Stimulated activated naive B cell treated with anti-CD40 and anti-IgM and Interleukin-4, amounts not matched to agents 10 μg/mL and 1 μg/mL and 100 μg/mL, for 72 hours (primary cell): ENCODE results near the gene TMEM196.

Source experiments
- ATAC-seq, 2 donors: fragments of 150-1000 bp; cut with Tn5 transposase; replicated peaks; 2 replicates each; pipeline ENCODE4 v1.10.0; 2021; ENCODE audit warnings: moderate library complexity in 1 of 2
- DNase-seq: peaks from one replicate; pipeline ENCODE4 v3.0.0; 2021
- H3K27ac Mint-ChIP-seq: one replicate; pipeline ENCODE4 v1.8.0; 2022; ENCODE audit warnings: mild to moderate bottlenecking, mixed read lengths
- H3K27me3 Mint-ChIP-seq, 2 donors: one replicate each; pipeline ENCODE4 v1.8.0; 2022; ENCODE audit warnings: mixed read lengths in 2 of 2
- H3K36me3 Mint-ChIP-seq, 2 donors: one replicate each; pipeline ENCODE4 v1.8.0; 2022; ENCODE audit warnings: mixed read lengths in 2 of 2, mild to moderate bottlenecking in 1 of 2
- H3K4me1 Mint-ChIP-seq, 2 donors: one replicate each; pipeline ENCODE4 v1.8.0; 2022; ENCODE audit warnings: mixed read lengths in 2 of 2, mild to moderate bottlenecking in 1 of 2
- H3K4me3 Mint-ChIP-seq, 2 donors: one replicate each; pipeline ENCODE4 v1.8.0; 2022; ENCODE audit warnings: mild to moderate bottlenecking in 2 of 2, mixed read lengths in 2 of 2, moderate library complexity in 1 of 2
- H3K9me3 Mint-ChIP-seq, 2 donors: one replicate each; pipeline ENCODE4 v1.8.0; 2022; ENCODE audit warnings: mixed read lengths in 2 of 2, mild to moderate bottlenecking in 1 of 2

Gene TMEM196

GRCh38 chr7:19747740-19748339, 25.6 kb downstream of the TMEM196 start:
- H3K36me3 Mint-ChIP-seq: no peaks in the 10 kb centered on the region
- H3K4me3 Mint-ChIP-seq: no peak overlapping the region
- H3K9me3 Mint-ChIP-seq: no peaks in the 10 kb centered on the region
- H3K27me3 Mint-ChIP-seq: peaks cover 0 to 6% of the 10 kb centered on the region in 2 donors
- peaks cover 5 to 8% of the 10 kb centered on the region in 2 donors for H3K4me1 Mint-ChIP-seq
- ATAC-seq (no peak), DNase-seq (no peak)
- H3K27ac Mint-ChIP-seq: no peak overlapping the region

GRCh38 chr7:19744075-19744474, 29.3 kb downstream of the TMEM196 start:
- no peak for ATAC-seq
- no peak overlapping the region for H3K4me3 Mint-ChIP-seq

GRCh38 chr7:19728716-19729115, 44.7 kb downstream of the TMEM196 start:
- DNase-seq (no peak), ATAC-seq (no peak)
- Mint-ChIP-seq H3K4me1 (no peaks in the 10 kb centered on the region), H3K36me3 (no peaks in the 10 kb centered on the region), H3K4me3 (no peak overlapping the region), H3K27me3 (peaks cover 20 to 35% of the 10 kb centered on the region in 2 donors), H3K9me3 (no peaks in the 10 kb centered on the region), H3K27ac (no peak overlapping the region)

More at GRCh38 chr7:19744075-19744474, 29.3 kb downstream of the TMEM196 start:
- Mint-ChIP-seq H3K9me3 (no peaks in the 10 kb centered on the region), H3K27ac (no peak overlapping the region), H3K36me3 (no peaks in the 10 kb centered on the region), H3K4me1 (no peaks in the 10 kb centered on the region), H3K27me3 (peaks cover 0 to 6% of the 10 kb centered on the region in 2 donors)
- DNase-seq: no peak

- no peak overlapping the region for H3K4me3 Mint-ChIP-seq
- H3K27me3 Mint-ChIP-seq: peaks cover 13 to 26% of the 10 kb centered on the region in 2 donors
- DNase-seq: no peak
- no peaks in the 10 kb centered on the region for H3K4me1 Mint-ChIP-seq
- ATAC-seq: no peak
- H3K27ac Mint-ChIP-seq: no peak overlapping the region
- no peaks in the 10 kb centered on the region for H3K9me3 Mint-ChIP-seq
- H3K36me3 Mint-ChIP-seq: no peaks in the 10 kb centered on the region
Measured at GRCh38 chr7:19725770-19726169, 47.6 kb downstream of the TMEM196 start.

- no peaks in the 10 kb centered on the region for H3K36me3 Mint-ChIP-seq
- H3K4me1 Mint-ChIP-seq: no peaks in the 10 kb centered on the region
- ATAC-seq: no peak
Measured at GRCh38 chr7:19715499-19715898, 57.9 kb downstream of the TMEM196 start.

GRCh38 chr7:19713676-19714075, 59.7 kb downstream of the TMEM196 start:
- no peaks in the 10 kb centered on the region for H3K9me3 Mint-ChIP-seq

More at GRCh38 chr7:19715499-19715898, 57.9 kb downstream of the TMEM196 start:
- H3K4me3 Mint-ChIP-seq: no peak overlapping the region
- peaks cover 0 to 5% of the 10 kb centered on the region in 2 donors for H3K27me3 Mint-ChIP-seq
- no peaks in the 10 kb centered on the region for H3K9me3 Mint-ChIP-seq
- no peak for DNase-seq
- no peak overlapping the region for H3K27ac Mint-ChIP-seq

GRCh38 chr7:19709249-19709578, 64.2 kb downstream of the TMEM196 start:
- Mint-ChIP-seq H3K4me3 (peak overlapping the region; percentile 96 to 97), H3K4me1 (peaks cover 25 to 40% of the 10 kb centered on the region in 2 donors), H3K36me3 (no peaks in the 10 kb centered on the region), H3K27ac (peak overlapping the region; percentile 96), H3K9me3 (no peaks in the 10 kb centered on the region), H3K27me3 (no peaks in the 10 kb centered on the region)
- no peak for DNase-seq
- no peak for ATAC-seq

More at GRCh38 chr7:19713676-19714075, 59.7 kb downstream of the TMEM196 start:
- Mint-ChIP-seq H3K36me3 (no peaks in the 10 kb centered on the region), H3K27me3 (peaks cover 0 to 5% of the 10 kb centered on the region in 2 donors), H3K27ac (no peak overlapping the region), H3K4me1 (peaks cover 8% of the 10 kb centered on the region in 2 donors), H3K4me3 (no peak overlapping the region)
- DNase-seq: no peak
- ATAC-seq: no peak

GRCh38 chr7:19708397-19709248, 64.8 kb downstream of the TMEM196 start, which contains the start of gene POLR1F:
Gene POLR1F (minus strand): TSS chr7:19709037. CDS start chr7:19709016, 21 bp downstream.
- peak; percentile 95 for DNase-seq
- Mint-ChIP-seq H3K4me3 (peak within 1 kb of the TSS; percentile 96 to 97), H3K9me3 (no peaks in the 10 kb centered on the region), H3K27me3 (no peaks in the 10 kb centered on the region), H3K27ac (peak within 1 kb of the TSS; percentile 96), H3K4me1 (peaks cover 25 to 40% of the 10 kb centered on the region in 2 donors), H3K36me3 (peaks cover 0 to 4% of the 10 kb centered on the region in 2 donors)
- ATAC-seq: peak; percentile 99

GRCh38 chr7:19707240-19707639, 66.2 kb downstream of the TMEM196 start:
- peaks cover 25 to 40% of the 10 kb centered on the region in 2 donors for H3K4me1 Mint-ChIP-seq
- no peak for ATAC-seq
- H3K4me3 Mint-ChIP-seq: peak overlapping the region in 1 of 2 donors; percentile 97
- DNase-seq: no peak
- H3K9me3 Mint-ChIP-seq: no peaks in the 10 kb centered on the region
- no peak overlapping the region for H3K27ac Mint-ChIP-seq
- peaks cover 5 to 17% of the 10 kb centered on the region in 2 donors for H3K36me3 Mint-ChIP-seq
- H3K27me3 Mint-ChIP-seq: no peaks in the 10 kb centered on the region

- no peaks in the 10 kb centered on the region for H3K9me3 Mint-ChIP-seq
- ATAC-seq: no peak
- no peak overlapping the region for H3K4me3 Mint-ChIP-seq
- H3K36me3 Mint-ChIP-seq: peaks cover 7 to 22% of the 10 kb centered on the region in 2 donors
- peaks cover 25 to 46% of the 10 kb centered on the region in 2 donors for H3K4me1 Mint-ChIP-seq
- no peak overlapping the region for H3K27ac Mint-ChIP-seq
- H3K27me3 Mint-ChIP-seq: no peaks in the 10 kb centered on the region
- no peak for DNase-seq
Measured at GRCh38 chr7:19705663-19706062, 67.8 kb downstream of the TMEM196 start.

- no peak overlapping the region for H3K27ac Mint-ChIP-seq
- peaks cover 17 to 43% of the 10 kb centered on the region in 2 donors for H3K36me3 Mint-ChIP-seq
- no peak overlapping the region for H3K4me3 Mint-ChIP-seq
- no peaks in the 10 kb centered on the region for H3K27me3 Mint-ChIP-seq
- no peaks in the 10 kb centered on the region for H3K9me3 Mint-ChIP-seq
- ATAC-seq (no peak), DNase-seq (no peak)
- H3K4me1 Mint-ChIP-seq: peaks cover 12 to 23% of the 10 kb centered on the region in 2 donors
Measured at GRCh38 chr7:19701471-19701870, 71.9 kb downstream of the TMEM196 start.

- H3K4me1 Mint-ChIP-seq: peaks cover 8 to 17% of the 10 kb centered on the region in 2 donors
- no peaks in the 10 kb centered on the region for H3K27me3 Mint-ChIP-seq
- DNase-seq (no peak), ATAC-seq (no peak)
- H3K36me3 Mint-ChIP-seq: peaks cover 18 to 43% of the 10 kb centered on the region in 2 donors
- no peak overlapping the region for H3K27ac Mint-ChIP-seq
- no peaks in the 10 kb centered on the region for H3K9me3 Mint-ChIP-seq
- no peak overlapping the region for H3K4me3 Mint-ChIP-seq
Measured at GRCh38 chr7:19700936-19701335, 72.5 kb downstream of the TMEM196 start.

GRCh38 chr7:19698331-19698730, 75.1 kb downstream of the TMEM196 start:
- DNase-seq (no peak), ATAC-seq (no peak)
- H3K36me3 Mint-ChIP-seq: peaks cover 20 to 39% of the 10 kb centered on the region in 2 donors
- peaks cover 4 to 11% of the 10 kb centered on the region in 2 donors for H3K4me1 Mint-ChIP-seq
- peak overlapping the region; percentile 52 for H3K27ac Mint-ChIP-seq
- no peaks in the 10 kb centered on the region for H3K27me3 Mint-ChIP-seq
- H3K4me3 Mint-ChIP-seq: no peak overlapping the region
- no peaks in the 10 kb centered on the region for H3K9me3 Mint-ChIP-seq

GRCh38 chr7:19696926-19697325, 76.5 kb downstream of the TMEM196 start:
- DNase-seq (no peak), ATAC-seq (no peak)
- Mint-ChIP-seq H3K27me3 (no peaks in the 10 kb centered on the region), H3K36me3 (peaks cover 17 to 28% of the 10 kb centered on the region in 2 donors), H3K27ac (no peak overlapping the region), H3K9me3 (no peaks in the 10 kb centered on the region), H3K4me1 (peaks cover 4 to 11% of the 10 kb centered on the region in 2 donors), H3K4me3 (no peak overlapping the region)
